Esophagus (tissue), 2 donors: ENCODE measurements around the gene ZFHX3. TPM values are rescaled to one million over a fixed set of nuclear protein-coding genes. Genes with fewer than 3 reads are reported as not detected.

Experiments used
- H3K27ac ChIP-seq, 2 donors: one replicate each; pipeline ENCODE4 v1.5.1; 2013; ENCODE audit warnings: low read depth in 2 of 2, mild to moderate bottlenecking in 2 of 2, inconsistent platforms in 1 of 2, low read length in 1 of 2, moderate library complexity in 1 of 2
- H3K27me3 ChIP-seq, 2 donors: one replicate each; pipeline ENCODE4 v1.6.1; 2013; ENCODE audit warnings: low read length in 2 of 2, control low read depth in 1 of 2, mild to moderate bottlenecking in 1 of 2; ENCODE audit not compliant: insufficient read depth in 2 of 2, control insufficient read depth in 1 of 2
- H3K36me3 ChIP-seq, 2 donors: one replicate each; pipeline ENCODE4 v1.6.1; 2013; ENCODE audit warnings: low read length in 1 of 2; ENCODE audit not compliant: control insufficient read depth in 2 of 2, insufficient read depth in 2 of 2
- H3K4me1 ChIP-seq, 2 donors: one replicate each; pipeline ENCODE4 v1.6.1; 2013; ENCODE audit warnings: low read length in 1 of 2; ENCODE audit not compliant: control insufficient read depth in 2 of 2, insufficient read depth in 2 of 2
- H3K4me3 ChIP-seq, 2 donors: one replicate each; pipeline ENCODE4 v1.5.1; 2013; ENCODE audit warnings: low read length in 2 of 2, mild to moderate bottlenecking in 2 of 2, low read depth in 1 of 2, moderate library complexity in 1 of 2
- H3K9me3 ChIP-seq, 2 donors: one replicate each; pipeline ENCODE4 v1.6.1; 2013; ENCODE audit warnings: mild to moderate bottlenecking in 2 of 2, low read depth in 1 of 2, low read length in 1 of 2, moderate library complexity in 1 of 2; ENCODE audit not compliant: control insufficient read depth in 2 of 2, insufficient read depth in 1 of 2
- WGBS, 2 donors: extraction: QIAGEN DNeasy Blood & Tissue Kit; methylation state at CpG; one replicate each; pipeline ENCODE4 v1.1.7; 2013; 5-methylcytosine and 5-hydroxymethylcytosine counted together
- polyA plus RNA-seq, 2 donors: library from polyadenylated mRNA; stranded (reverse); fragments of 200-250 nt; gene quantifications; one replicate each; pipeline ENCODE4 v1.2.3, GENCODE V29; 2013
- donor health status: healthy with polysubstance abuse.
- donor health status: Bipolar disorder and iron deficiency.

ZFHX3 gene
- polyA plus RNA-seq, 2 donors = 0.62 to 1.1 TPM

DNA sequence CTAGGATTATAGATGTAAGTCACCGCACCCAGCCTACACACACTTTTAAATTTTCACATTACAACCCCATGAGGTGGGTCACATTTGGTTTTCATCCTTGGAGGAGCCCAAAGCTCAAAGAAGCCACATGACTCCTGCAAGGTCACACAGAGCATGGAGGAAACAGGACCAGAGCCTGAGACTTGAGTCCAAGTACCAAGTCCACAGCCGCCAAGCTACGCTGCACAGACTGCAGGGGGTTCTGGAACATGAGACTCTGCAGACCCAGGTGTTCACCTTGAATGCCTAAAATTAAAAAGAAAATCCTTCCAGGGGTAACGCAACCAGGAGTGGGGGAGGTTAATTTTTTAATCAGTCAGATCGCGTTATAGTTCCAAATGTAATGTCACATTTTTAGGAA lies 150.2 kb downstream of the ZFHX3 start:
- Histone ChIP-seq H3K4me3 (no peak overlapping the region), H3K27ac (no peak overlapping the region), H3K4me1 (peaks cover 0 to 3% of the 10 kb centered on the region in 2 donors), H3K36me3 (no peaks in the 10 kb centered on the region), H3K27me3 (no peaks in the 10 kb centered on the region), H3K9me3 (no peaks in the 10 kb centered on the region)
- WGBS, 2 donors = 98 to 99% methylated on average over 6 of the region's 6 CpGs

DNA sequence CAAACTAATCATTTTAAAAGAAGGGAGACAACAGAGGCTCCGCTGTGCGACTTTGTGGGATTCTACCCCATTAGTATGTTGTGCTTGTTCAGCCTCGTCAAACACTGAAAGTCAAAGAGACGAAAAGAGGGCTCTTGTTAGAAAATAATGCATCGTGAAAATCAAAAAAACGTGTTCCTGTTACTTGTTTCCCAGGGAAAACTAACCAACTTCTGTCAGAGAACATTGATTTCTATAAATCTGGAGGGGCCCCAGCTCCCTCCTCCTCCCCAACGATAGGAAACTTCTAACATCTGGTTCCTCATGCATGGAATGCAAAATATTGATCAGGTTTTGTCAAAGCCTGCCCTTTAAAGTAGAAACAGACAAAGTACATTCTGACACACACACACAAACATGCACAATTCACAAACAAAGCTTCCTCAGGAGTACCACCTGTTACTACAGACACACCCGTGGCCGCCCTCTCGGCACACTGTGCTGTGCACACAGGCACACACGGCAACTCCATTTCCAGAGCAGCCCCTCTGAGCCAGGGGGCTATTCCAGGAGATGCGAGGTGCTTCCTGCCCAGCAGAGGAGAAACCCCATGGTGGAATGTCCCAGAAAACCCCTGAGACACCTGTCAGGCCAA lies 151.3 kb downstream of the ZFHX3 start:
- Histone ChIP-seq H3K4me1 (peaks cover 0 to 3% of the 10 kb centered on the region in 2 donors), H3K27me3 (no peaks in the 10 kb centered on the region), H3K9me3 (no peaks in the 10 kb centered on the region), H3K27ac (no peak overlapping the region), H3K4me3 (no peak overlapping the region), H3K36me3 (no peaks in the 10 kb centered on the region)
- WGBS, 2 donors = 82 to 88% methylated on average over 12 of the region's 12 CpGs

DNA sequence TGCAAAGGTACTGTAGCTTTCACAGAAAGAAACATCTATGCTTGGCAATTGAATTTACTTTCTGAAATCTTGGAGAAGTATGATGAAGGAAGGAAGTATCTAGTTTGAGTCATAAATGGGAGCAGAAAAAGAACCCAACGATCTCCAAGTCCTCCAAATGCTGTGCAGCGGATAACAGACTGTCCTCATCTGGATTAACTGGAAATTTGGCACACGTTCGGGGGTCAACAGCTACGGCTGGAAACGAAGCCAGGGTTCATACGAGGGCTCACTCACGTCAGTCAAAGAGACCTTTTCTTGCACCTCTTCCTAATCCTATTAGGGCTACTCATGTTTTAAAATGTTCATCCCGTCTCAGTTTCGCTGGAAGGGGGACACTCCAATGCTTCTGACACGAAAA lies 152.0 kb downstream of the ZFHX3 start:
- WGBS, 2 donors = 73 to 77% methylated on average over 11 of the region's 11 CpGs
- H3K4me1 ChIP-seq = peaks cover 0 to under 1% of the 10 kb centered on the region in 2 donors
- no peaks in the 10 kb centered on the region for H3K36me3 ChIP-seq
- H3K27me3 ChIP-seq = no peaks in the 10 kb centered on the region
- H3K9me3 ChIP-seq = no peaks in the 10 kb centered on the region
- no peak overlapping the region for H3K27ac ChIP-seq
- H3K4me3 ChIP-seq = no peak overlapping the region

DNA sequence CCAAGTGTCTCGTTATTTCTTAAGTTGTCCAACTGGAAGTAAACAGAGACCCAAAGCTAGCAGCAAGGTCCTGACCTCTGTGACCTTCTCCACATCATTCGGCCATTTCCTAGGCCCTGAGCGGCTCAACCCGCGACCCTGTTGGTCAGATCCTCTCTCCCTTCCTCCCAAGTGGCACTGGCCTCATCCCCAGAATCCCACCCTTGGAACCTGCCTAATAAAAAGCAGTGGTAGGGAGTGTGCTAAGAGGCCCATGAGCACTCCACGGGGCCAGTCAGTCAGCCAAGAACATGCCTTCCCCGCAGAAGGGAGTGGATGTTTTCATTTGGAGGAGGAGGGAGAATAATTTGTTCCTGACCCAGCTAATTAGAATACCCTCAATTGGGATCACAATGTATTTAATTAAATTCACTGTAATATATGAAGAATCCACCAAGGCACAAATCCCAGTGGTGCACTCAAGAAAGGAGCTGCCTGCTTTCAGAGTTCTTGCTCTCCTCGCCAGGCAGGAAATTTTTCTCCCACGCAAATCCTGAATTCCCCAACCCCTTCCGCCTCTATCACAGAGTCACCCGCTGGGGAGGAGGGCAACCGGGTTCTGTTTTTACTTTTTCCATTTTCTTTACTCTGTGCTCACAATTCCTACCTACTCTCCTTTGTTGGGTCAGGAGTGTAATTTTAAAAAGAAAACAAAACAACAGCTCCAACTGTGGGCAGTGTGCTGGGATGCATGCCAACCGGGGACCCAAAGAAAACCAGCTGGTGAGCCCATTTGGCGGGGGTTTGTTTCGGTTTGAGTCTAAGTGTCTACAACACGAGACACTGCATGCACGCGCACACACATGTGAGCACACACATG lies 153.4 kb downstream of the ZFHX3 start:
- H3K4me1 ChIP-seq = no peaks in the 10 kb centered on the region
- H3K4me3 ChIP-seq = no peak overlapping the region
- 79 to 81% methylated on average over 18 of the region's 18 CpGs for WGBS, 2 donors
- no peaks in the 10 kb centered on the region for H3K9me3 ChIP-seq
- no peaks in the 10 kb centered on the region for H3K27me3 ChIP-seq
- H3K27ac ChIP-seq = no peak overlapping the region
- peaks cover 0 to 2% of the 10 kb centered on the region in 2 donors for H3K36me3 ChIP-seq

DNA sequence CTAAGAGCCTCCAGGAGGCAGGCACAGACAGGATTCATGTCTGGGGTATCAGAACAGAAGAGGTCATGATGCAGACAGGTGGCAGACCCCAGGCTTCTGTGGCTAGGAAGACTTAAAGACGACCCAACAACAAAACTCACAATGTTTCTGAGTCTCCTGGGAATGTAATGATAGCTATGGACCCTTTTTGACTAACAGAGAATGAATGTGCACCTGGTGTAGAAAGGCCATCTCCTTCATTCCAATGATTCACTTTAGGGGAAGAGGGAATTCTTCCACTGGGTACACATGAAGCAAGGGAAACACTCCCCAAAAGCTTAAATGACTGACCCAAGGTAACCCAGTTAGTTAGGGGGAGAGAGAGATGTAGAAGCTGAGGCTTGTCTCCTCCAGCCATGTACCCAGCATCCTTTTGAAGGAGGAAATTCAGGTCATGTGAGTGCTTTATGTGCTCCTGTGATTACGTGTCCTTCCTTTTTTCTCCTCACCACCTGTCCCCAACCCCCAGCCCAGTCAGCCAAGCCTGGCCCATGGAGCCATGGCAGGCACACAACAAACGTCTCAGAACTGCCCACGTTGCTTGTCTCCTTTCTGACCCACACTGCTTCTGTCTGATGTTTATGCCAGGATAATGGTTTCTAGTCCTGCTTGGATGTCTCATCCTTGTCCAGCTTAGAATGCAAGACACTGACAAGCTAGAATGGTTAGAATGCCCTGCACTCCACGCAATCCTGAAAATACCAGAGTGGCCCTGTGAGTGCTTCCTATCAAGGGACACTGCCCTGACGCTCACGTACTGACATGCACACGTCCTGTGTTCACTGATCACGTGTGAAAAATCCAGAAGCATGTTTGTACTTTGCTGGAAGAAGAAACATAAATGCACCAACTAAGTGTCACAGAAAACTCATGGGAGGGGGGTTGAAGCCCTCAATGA lies 156.4 kb downstream of the ZFHX3 start:
- H3K27me3 ChIP-seq = no peaks in the 10 kb centered on the region
- H3K4me3 ChIP-seq = no peak overlapping the region
- 75 to 76% methylated on average over 9 of the region's 9 CpGs for WGBS, 2 donors
- H3K27ac ChIP-seq = no peak overlapping the region
- peaks cover 0 to 3% of the 10 kb centered on the region in 2 donors for H3K4me1 ChIP-seq
- no peaks in the 10 kb centered on the region for H3K9me3 ChIP-seq
- H3K36me3 ChIP-seq = peaks cover 3 to 5% of the 10 kb centered on the region in 2 donors

DNA sequence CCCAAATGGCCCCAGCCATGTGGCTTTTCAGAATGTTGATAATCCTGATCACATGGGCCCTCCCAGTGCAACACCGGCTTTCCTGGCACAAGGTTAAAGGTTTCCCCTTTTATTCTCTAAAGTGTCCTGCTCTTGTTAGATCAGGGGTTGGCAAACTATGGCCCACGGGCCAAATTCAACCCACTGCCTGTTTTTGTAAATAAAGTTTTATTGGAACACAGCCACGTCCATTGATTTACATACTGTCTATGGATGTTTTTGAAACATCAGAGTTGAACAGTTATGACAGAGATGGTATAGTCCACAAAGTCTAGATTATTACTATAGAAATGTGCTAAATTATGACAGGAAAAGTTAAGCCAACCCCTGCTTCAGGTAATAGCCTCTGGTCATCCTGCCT lies 157.3 kb downstream of the ZFHX3 start:
- Histone ChIP-seq H3K36me3 (peaks cover 3 to 5% of the 10 kb centered on the region in 2 donors), H3K4me3 (no peak overlapping the region), H3K27ac (no peak overlapping the region), H3K9me3 (no peaks in the 10 kb centered on the region), H3K27me3 (no peaks in the 10 kb centered on the region), H3K4me1 (peaks cover 0 to 3% of the 10 kb centered on the region in 2 donors)
- WGBS, 2 donors = 87 to 91% methylated on average over 3 of the region's 3 CpGs

DNA sequence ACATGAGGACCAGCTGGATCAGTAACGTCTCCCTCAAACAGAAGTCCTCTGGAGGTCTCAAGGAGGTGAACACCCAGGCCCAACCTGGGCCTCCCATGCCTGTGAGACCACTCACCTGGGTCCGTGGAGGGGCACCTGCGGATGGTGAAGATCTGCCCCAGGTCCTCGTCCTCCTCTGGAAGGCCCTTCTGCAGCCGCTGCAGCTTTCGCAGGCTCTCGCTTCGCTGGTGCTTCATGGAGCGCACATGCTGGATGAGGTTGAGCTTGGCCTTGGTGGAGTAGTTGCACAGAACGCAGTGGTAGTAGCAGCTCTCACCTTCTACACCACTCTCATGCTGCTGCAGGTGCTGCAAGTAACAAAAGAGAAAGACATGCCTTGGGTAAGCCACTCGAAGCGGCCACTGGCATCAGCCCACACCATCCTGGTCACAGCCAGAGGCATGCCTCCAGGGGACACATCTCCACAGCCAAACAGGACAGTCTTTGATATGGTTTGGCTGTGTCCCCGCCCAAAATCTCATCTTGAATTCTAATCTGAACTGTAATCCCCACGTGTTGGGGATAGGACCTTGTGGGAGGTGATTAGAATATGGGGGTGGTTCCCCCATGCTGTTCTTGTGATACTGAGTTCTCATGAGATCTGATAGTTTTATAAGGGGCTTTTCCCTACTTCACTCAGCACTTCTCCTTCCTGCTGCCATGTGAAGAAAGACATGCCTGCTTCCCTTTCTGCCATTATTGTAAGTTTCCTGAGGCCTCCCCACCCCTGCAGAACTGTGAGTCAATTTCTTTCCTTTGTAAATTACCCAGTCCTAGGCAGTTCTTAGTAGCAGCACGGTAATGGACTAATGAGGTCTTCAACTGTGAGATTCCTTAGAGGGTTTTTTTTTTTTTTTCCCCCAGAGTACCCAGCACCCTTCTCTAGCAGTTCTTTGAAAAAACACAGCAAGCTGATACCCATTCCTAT lies 158.0 kb downstream of the ZFHX3 start:
- peaks cover 0 to 3% of the 10 kb centered on the region in 2 donors for H3K4me1 ChIP-seq
- H3K36me3 ChIP-seq = peaks cover 3 to 5% of the 10 kb centered on the region in 2 donors
- WGBS, 2 donors = 91 to 93% methylated on average over 15 of the region's 15 CpGs
- H3K9me3 ChIP-seq = no peaks in the 10 kb centered on the region
- no peak overlapping the region for H3K4me3 ChIP-seq
- no peak overlapping the region for H3K27ac ChIP-seq
- no peaks in the 10 kb centered on the region for H3K27me3 ChIP-seq

DNA sequence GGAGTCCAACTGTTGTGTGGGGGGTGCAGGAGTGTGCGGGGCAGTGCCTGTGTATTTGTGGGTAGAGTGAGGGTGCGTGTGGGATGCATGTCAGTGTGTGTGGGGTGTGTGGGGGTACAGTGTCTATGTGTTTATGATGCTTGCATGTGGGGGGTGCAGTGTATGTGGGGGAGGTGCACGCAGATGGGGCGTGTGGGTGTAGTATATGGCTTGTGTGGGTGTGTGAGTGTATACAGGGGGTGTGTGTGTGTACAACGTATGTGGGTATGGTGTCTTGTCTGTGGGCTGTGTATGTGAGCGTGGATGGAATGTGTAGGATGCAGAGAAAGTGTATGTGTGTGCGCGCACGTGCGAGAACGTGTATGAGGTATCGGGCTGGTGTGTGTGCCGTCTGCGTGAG lies 160.4 kb downstream of the ZFHX3 start:
- Histone ChIP-seq H3K27me3 (no peaks in the 10 kb centered on the region), H3K4me1 (peaks cover 3% of the 10 kb centered on the region in 2 donors), H3K36me3 (peaks cover 3 to 5% of the 10 kb centered on the region in 2 donors), H3K9me3 (no peaks in the 10 kb centered on the region), H3K27ac (no peak overlapping the region), H3K4me3 (no peak overlapping the region)
- 91 to 93% methylated on average over 14 of the region's 14 CpGs for WGBS, 2 donors
